ENCODE data around the gene COMTD1.

COMTD1 gene

GRCh38 chr10:75276069-75276872 lies 40.5 kb upstream of the COMTD1 start:
- Histone ChIP-seq H3K9me3 (no peaks in the 10 kb centered on the region), H3K27me3 (peaks cover 0 to 5% of the 10 kb centered on the region in 2 donors), H3K4me1 (peaks cover 0 to 8% (median 0%) of the 10 kb centered on the region in 4 donors), H3K4me3 (no peak overlapping the region), H3K27ac (no peak overlapping the region), H3K36me3 (no peaks in the 10 kb centered on the region)
- intact Hi-C loops (cut with DNase I; ENCODE audit: low total_unique reads) = no loop called here
- DNase-seq = no peak
- TF ChIP-seq, protein P1, sequence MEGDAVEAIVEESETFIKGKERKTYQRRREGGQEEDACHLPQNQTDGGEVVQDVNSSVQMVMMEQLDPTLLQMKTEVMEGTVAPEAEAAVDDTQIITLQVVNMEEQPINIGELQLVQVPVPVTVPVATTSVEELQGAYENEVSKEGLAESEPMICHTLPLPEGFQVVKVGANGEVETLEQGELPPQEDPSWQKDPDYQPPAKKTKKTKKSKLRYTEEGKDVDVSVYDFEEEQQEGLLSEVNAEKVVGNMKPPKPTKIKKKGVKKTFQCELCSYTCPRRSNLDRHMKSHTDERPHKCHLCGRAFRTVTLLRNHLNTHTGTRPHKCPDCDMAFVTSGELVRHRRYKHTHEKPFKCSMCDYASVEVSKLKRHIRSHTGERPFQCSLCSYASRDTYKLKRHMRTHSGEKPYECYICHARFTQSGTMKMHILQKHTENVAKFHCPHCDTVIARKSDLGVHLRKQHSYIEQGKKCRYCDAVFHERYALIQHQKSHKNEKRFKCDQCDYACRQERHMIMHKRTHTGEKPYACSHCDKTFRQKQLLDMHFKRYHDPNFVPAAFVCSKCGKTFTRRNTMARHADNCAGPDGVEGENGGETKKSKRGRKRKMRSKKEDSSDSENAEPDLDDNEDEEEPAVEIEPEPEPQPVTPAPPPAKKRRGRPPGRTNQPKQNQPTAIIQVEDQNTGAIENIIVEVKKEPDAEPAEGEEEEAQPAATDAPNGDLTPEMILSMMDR (IDR thresholded peaks at IDR 0.05) = no peak

GRCh38 chr10:75272896-75273295 lies 37.1 kb upstream of the COMTD1 start:
- Histone ChIP-seq H3K27me3 (no peaks in the 10 kb centered on the region), H3K36me3 (no peaks in the 10 kb centered on the region), H3K27ac (no peak overlapping the region), H3K4me3 (no peak overlapping the region), H3K9me3 (no peaks in the 10 kb centered on the region), H3K4me1 (peaks cover 0 to 8% (median 0%) of the 10 kb centered on the region in 4 donors)
- TF ChIP-seq, protein P1 (IDR thresholded peaks at IDR 0.05) = no peak
- intact Hi-C loops (cut with DNase I; ENCODE audit: low total_unique reads) = no loop called here
- DNase-seq = no peak

GRCh38 chr10:75272094-75272493 lies 36.3 kb upstream of the COMTD1 start:
- Histone ChIP-seq H3K4me3 (no peak overlapping the region), H3K27ac (no peak overlapping the region), H3K27me3 (no peaks in the 10 kb centered on the region), H3K9me3 (no peaks in the 10 kb centered on the region), H3K36me3 (no peaks in the 10 kb centered on the region), H3K4me1 (peaks cover 0 to 8% (median 0%) of the 10 kb centered on the region in 4 donors)
- TF ChIP-seq, protein P1 (IDR thresholded peaks at IDR 0.05) = no peak
- DNase-seq = no peak
- intact Hi-C loops (cut with DNase I; ENCODE audit: low total_unique reads) = no loop called here

DNA sequence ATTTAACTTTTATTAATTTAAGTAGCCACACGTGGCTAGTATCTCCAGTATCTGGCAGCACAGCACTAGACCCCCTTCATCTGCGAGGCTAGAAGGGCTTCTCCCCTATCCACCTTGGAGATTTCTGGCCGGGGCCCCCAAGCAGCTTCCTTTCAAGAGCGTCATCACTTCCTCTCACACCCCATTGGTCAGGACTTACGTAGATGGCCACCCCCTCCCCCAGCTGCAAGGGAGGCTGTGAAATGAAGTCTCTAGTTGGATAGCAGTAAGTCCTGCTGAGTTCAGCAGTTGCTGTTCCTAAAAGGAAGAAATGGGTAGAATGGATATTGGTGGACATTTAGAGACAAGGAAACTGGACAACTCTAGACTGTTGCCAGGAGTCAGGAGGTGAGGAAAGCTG lies 33.8 kb upstream of the COMTD1 start:
- Histone ChIP-seq H3K4me1 (peaks cover 0 to 8% (median 0%) of the 10 kb centered on the region in 4 donors), H3K4me3 (no peak overlapping the region), H3K27me3 (no peaks in the 10 kb centered on the region), H3K36me3 (no peaks in the 10 kb centered on the region), H3K27ac (no peak overlapping the region), H3K9me3 (no peaks in the 10 kb centered on the region)
- TF ChIP-seq, protein P1 (IDR thresholded peaks at IDR 0.05) = no peak
- no peak for DNase-seq
- intact Hi-C loops (cut with DNase I; ENCODE audit: low total_unique reads) = no loop called here

GRCh38 chr10:75266945-75267344 lies 31.2 kb upstream of the COMTD1 start:
- no peaks in the 10 kb centered on the region for H3K36me3 ChIP-seq
- H3K27me3 ChIP-seq = peaks cover 0 to 9% of the 10 kb centered on the region in 2 donors
- intact Hi-C loops (cut with DNase I; ENCODE audit: low total_unique reads) = no loop called here
- TF ChIP-seq, protein P1 (IDR thresholded peaks at IDR 0.05) = no peak
- H3K4me1 ChIP-seq = peaks cover 0 to 3% (median 0%) of the 10 kb centered on the region in 4 donors
- no peaks in the 10 kb centered on the region for H3K9me3 ChIP-seq
- no peak overlapping the region for H3K27ac ChIP-seq
- no peak for DNase-seq
- H3K4me3 ChIP-seq = no peak overlapping the region

Measured in tibial artery (tissue), 4 donors.